ENCODE measurements around the gene PDCD2L.

DNA sequence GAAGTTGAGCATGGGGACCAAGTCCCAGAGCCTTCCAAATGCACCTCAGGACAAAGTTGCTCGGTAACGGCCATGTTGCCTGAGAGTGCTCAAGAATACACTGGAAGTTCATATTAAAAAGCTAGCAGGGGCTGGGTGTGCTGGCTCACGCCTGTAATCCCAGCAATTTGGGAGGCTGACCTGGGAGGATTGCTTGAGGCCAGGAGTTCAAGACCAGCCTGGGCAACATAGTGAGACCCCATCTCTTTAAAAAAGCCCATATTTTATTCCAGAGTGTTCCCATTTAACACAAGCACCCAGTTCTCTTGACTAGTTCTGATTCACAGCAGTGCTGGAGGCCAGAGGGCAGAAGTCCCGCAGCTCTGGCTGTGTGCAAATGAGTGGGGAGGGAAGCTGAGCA is 47.3 kb upstream of the PDCD2L start:
- TF ChIP-seq EZH2 (IDR thresholded peaks at IDR 0.05; ENCODE audit: low read length) = no peak
- TF ChIP-seq, protein P1, sequence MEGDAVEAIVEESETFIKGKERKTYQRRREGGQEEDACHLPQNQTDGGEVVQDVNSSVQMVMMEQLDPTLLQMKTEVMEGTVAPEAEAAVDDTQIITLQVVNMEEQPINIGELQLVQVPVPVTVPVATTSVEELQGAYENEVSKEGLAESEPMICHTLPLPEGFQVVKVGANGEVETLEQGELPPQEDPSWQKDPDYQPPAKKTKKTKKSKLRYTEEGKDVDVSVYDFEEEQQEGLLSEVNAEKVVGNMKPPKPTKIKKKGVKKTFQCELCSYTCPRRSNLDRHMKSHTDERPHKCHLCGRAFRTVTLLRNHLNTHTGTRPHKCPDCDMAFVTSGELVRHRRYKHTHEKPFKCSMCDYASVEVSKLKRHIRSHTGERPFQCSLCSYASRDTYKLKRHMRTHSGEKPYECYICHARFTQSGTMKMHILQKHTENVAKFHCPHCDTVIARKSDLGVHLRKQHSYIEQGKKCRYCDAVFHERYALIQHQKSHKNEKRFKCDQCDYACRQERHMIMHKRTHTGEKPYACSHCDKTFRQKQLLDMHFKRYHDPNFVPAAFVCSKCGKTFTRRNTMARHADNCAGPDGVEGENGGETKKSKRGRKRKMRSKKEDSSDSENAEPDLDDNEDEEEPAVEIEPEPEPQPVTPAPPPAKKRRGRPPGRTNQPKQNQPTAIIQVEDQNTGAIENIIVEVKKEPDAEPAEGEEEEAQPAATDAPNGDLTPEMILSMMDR (optimal IDR thresholded peaks at IDR 0.05 in 1 of 3, IDR thresholded peaks at IDR 0.05 in 1 of 3, conservative IDR thresholded peaks at IDR 0.05 in 1 of 3; ENCODE audit: extremely low read depth in 1 of 3, insufficient read depth in 2 of 3, low read length in 3 of 3) = no peak
